Prostate gland (tissue), 2 donors: Measurements from ENCODE around the gene EPB41L2. TPM values are rescaled to one million over a fixed set of nuclear protein-coding genes. Genes with fewer than 3 reads are reported as not detected.
"Not testable (repeated sequence)": the region's sequence is repeated elsewhere in the genome, so short reads cannot be mapped to it uniquely, and the experiment has no call there.

Experiments used
- DNase-seq: peaks from one replicate; pipeline ENCODE4 v3.0.0-alpha.2; 2019; ENCODE audit warnings: low spot score
- H3K27ac ChIP-seq, 2 donors: fragments of 200-600 bp; sonication (generic); 2 replicates each; pipeline ENCODE4 v1.5.1; 2017 to 2019
- H3K27me3 ChIP-seq: fragments of 200-600 bp; sonication (generic); replicated peaks from 2 replicates; pipeline ENCODE4 v1.5.1; 2019; ENCODE audit not compliant: insufficient read depth
- H3K36me3 ChIP-seq, 2 donors: fragments of 200-600 bp; sonication (generic); 1 replicate in 1 of 2; 2 replicates in 1 of 2; pipeline versions ENCODE4 v1.5.1 to v1.8.1; 2017 to 2019
- H3K4me1 ChIP-seq: fragments of 200-600 bp; sonication (generic); replicated peaks from 2 replicates; pipeline ENCODE4 v1.5.1; 2019
- H3K4me3 ChIP-seq, 2 donors: fragments of 200-600 bp; sonication (generic); 2 replicates each; pipeline ENCODE4 v1.5.1; 2017 to 2019
- H3K9me3 ChIP-seq: fragments of 200-600 bp; sonication (generic); 2 replicates; pipeline ENCODE4 v1.5.1; 2017
- CTCF ChIP-seq, 4 experiments: fragments of 200-600 bp in 2 of 4; fragments of 450-650 bp in 2 of 4; sonication (generic) in 2 of 4; IDR thresholded peaks; 1 replicate in 3 of 4; 2 replicates in 1 of 4; pipeline ENCODE4 v1.5.1; 2016 to 2019; ENCODE audit warnings: antibody characterized with exemption in 4 of 4, mild to moderate bottlenecking in 2 of 4, moderate library complexity in 2 of 4
- POLR2A ChIP-seq: fragments of 450-650 bp; IDR thresholded peaks from one replicate; pipeline ENCODE4 v1.6.1; 2016; ENCODE audit warnings: antibody characterized with exemption, mild to moderate bottlenecking
- POLR2AphosphoS5 ChIP-seq: sonication (generic); formaldehyde crosslinking; IDR thresholded peaks from one replicate; pipeline ENCODE4 v1.6.1; 2017; ENCODE audit warnings: antibody characterized with exemption
- WGBS: methylation state at CpG from one replicate; pipeline ENCODE4 v1.1.5; 2018; 5-methylcytosine and 5-hydroxymethylcytosine counted together
- intact Hi-C: fragments of 100-400 bp; cut with DNase I; formaldehyde crosslinking; loops from one replicate; pipeline ENCODE4 v1.14.2; 2022
- total RNA-seq, 2 donors: library from RNA; depleted of rRNA; stranded (reverse); fragments of >200 nt; gene quantifications; one replicate each; pipeline ENCODE4 v1.1.0, GENCODE V29; 2016

EPB41L2 gene
- total RNA-seq, 2 donors from 2014 or later = 11.9 to 105 TPM

- intact Hi-C loops = no loop called here
- Histone ChIP-seq H3K36me3 (no peaks in the 10 kb centered on the region), H3K27ac (no peak overlapping the region), H3K27me3 (no peaks in the 10 kb centered on the region), H3K4me3 (no peak overlapping the region), H3K4me1 (no peaks in the 10 kb centered on the region), H3K9me3 (no peaks in the 10 kb centered on the region)
- WGBS = 68% methylated on average over 6 of the region's 6 CpGs
- no peak for DNase-seq
- TF ChIP-seq CTCF (IDR thresholded peaks at IDR 0.05) (no peak), POLR2AphosphoS5 (no peak), POLR2A (no peak)
Observed at GRCh38 chr6:130991422-130992137, 71.5 kb downstream of the EPB41L2 start.

- not testable (repeated sequence) for H3K4me3 ChIP-seq
- WGBS = 97% methylated on average over 5 of the region's 5 CpGs
Observed at GRCh38 chr6:130987539-130987938, 75.5 kb downstream of the EPB41L2 start.

GRCh38 chr6:130985115-130985514, 77.9 kb downstream of the EPB41L2 start:
- no peaks in the 10 kb centered on the region for H3K27me3 ChIP-seq
- no peaks in the 10 kb centered on the region for H3K9me3 ChIP-seq
- DNase-seq = no peak
- H3K4me3 ChIP-seq = no peak overlapping the region
- WGBS = 97% methylated on average over 8 of the region's 8 CpGs
- H3K36me3 ChIP-seq = no peaks in the 10 kb centered on the region
- TF ChIP-seq CTCF (IDR thresholded peaks at IDR 0.05) = no peak
- no peak for TF ChIP-seq POLR2A
- no peak for TF ChIP-seq POLR2AphosphoS5
- intact Hi-C loops = no loop called here
- no peaks in the 10 kb centered on the region for H3K4me1 ChIP-seq
- no peak overlapping the region for H3K27ac ChIP-seq

More at GRCh38 chr6:130987539-130987938, 75.5 kb downstream of the EPB41L2 start:
- intact Hi-C loops, H3K27ac ChIP-seq, H3K4me1 ChIP-seq, H3K36me3 ChIP-seq, H3K9me3 ChIP-seq, DNase-seq, H3K27me3 ChIP-seq: not testable (repeated sequence)

- Histone ChIP-seq H3K27me3 (no peaks in the 10 kb centered on the region), H3K36me3 (no peaks in the 10 kb centered on the region), H3K27ac (no peak overlapping the region), H3K9me3 (no peaks in the 10 kb centered on the region), H3K4me1 (no peaks in the 10 kb centered on the region), H3K4me3 (no peak overlapping the region)
- DNase-seq = no peak
- WGBS = 92% methylated on average over 6 of the region's 6 CpGs
- TF ChIP-seq POLR2AphosphoS5 = no peak
- TF ChIP-seq POLR2A = no peak
- TF ChIP-seq CTCF (IDR thresholded peaks at IDR 0.05) = no peak
- intact Hi-C loops = no loop called here
Observed at GRCh38 chr6:130982941-130983456, 80.0 kb downstream of the EPB41L2 start.

GRCh38 chr6:130982135-130982534, 80.9 kb downstream of the EPB41L2 start:
- TF ChIP-seq CTCF (IDR thresholded peaks at IDR 0.05) (no peak), POLR2AphosphoS5 (no peak), POLR2A (no peak)
- no peaks in the 10 kb centered on the region for H3K36me3 ChIP-seq
- no peak for DNase-seq
- no peaks in the 10 kb centered on the region for H3K4me1 ChIP-seq
- H3K4me3 ChIP-seq = no peak overlapping the region
- WGBS = 65% methylated on average over 1 of the region's 1 CpG
- no peak overlapping the region for H3K27ac ChIP-seq
- intact Hi-C loops = no loop called here
- no peaks in the 10 kb centered on the region for H3K27me3 ChIP-seq
- H3K9me3 ChIP-seq = no peaks in the 10 kb centered on the region
